SK-N-SH treated with all-trans-retinoic acid at 6 μM for 48 hours (cell line): ENCODE data around the gene LIME1.

Experiments used
- ATAC-seq: fragments of 200-7000 bp; cut with Tn5 transposase; 3 replicates; pipeline ENCODE4 v1.9.1; 2020; ENCODE audit warnings: mild to moderate bottlenecking, moderate library complexity
- BACH2 ChIP-seq: fragments of 250-450 bp; sonication (Bioruptor Pico); IDR thresholded peaks from 2 replicates; pipeline ENCODE4 v1.9.0; 2021; ENCODE audit warnings: mild to moderate bottlenecking, borderline replicate concordance
- CSDC2 ChIP-seq: fragments of 250-450 bp; sonication (Bioruptor Pico); IDR thresholded peaks from 2 replicates; pipeline ENCODE4 v1.5.0; 2020; ENCODE audit warnings: mild to moderate bottlenecking, moderate library complexity
- ESRRG ChIP-seq: fragments of 250-450 bp; sonication (Bioruptor Pico); IDR thresholded peaks from 2 replicates; pipeline ENCODE4 v1.6.1; 2021; ENCODE audit warnings: mild to moderate bottlenecking
- GLIS3 ChIP-seq: fragments of 250-450 bp; sonication (Bioruptor Pico); IDR thresholded peaks from 2 replicates; pipeline ENCODE4 v1.5.0; 2020; ENCODE audit warnings: mild to moderate bottlenecking, moderate library complexity
- ISL1 ChIP-seq: fragments of 250-450 bp; sonication (Bioruptor Pico); IDR thresholded peaks from 2 replicates; pipeline ENCODE4 v2.1.2; 2022; ENCODE audit warnings: mild to moderate bottlenecking, moderate library complexity
- OSR1 ChIP-seq: fragments of 250-450 bp; sonication (Bioruptor Pico); IDR thresholded peaks from 2 replicates; pipeline ENCODE4 v1.8.0; 2022; ENCODE audit warnings: moderate library complexity, mild to moderate bottlenecking, inconsistent platforms
- PPARA ChIP-seq: fragments of 250-450 bp; sonication (Bioruptor Pico); IDR thresholded peaks from 2 replicates; pipeline ENCODE4 v1.5.0; 2020; ENCODE audit warnings: mild to moderate bottlenecking, borderline replicate concordance
- RARB ChIP-seq: fragments of 250-450 bp; sonication (Bioruptor Pico); IDR thresholded peaks from 2 replicates; pipeline ENCODE4 v1.8.0; 2021; ENCODE audit warnings: mild to moderate bottlenecking, moderate library complexity
- SNAI2 ChIP-seq: fragments of 250-450 bp; sonication (Bioruptor Pico); IDR thresholded peaks from 2 replicates; pipeline ENCODE4 v1.5.0; 2020; ENCODE audit warnings: mild to moderate bottlenecking, moderate library complexity
- TCF4 ChIP-seq: fragments of 250-450 bp; sonication (Bioruptor Pico); IDR thresholded peaks from 2 replicates; pipeline ENCODE4 v1.8.0; 2021; ENCODE audit warnings: mild to moderate bottlenecking, moderate library complexity, borderline replicate concordance
- TOX ChIP-seq: fragments of 250-450 bp; sonication (Bioruptor Pico); IDR thresholded peaks from 2 replicates; pipeline ENCODE4 v1.8.0; 2021; ENCODE audit warnings: mild to moderate bottlenecking, moderate library complexity, borderline replicate concordance
- ZC3H10 ChIP-seq: fragments of 250-450 bp; sonication (Bioruptor Pico); IDR thresholded peaks from 2 replicates; pipeline ENCODE4 v1.5.1; 2021; ENCODE audit warnings: mild to moderate bottlenecking, moderate library complexity
- ZFP3 ChIP-seq: fragments of 250-450 bp; sonication (Bioruptor Pico); IDR thresholded peaks from 2 replicates; pipeline ENCODE4 v1.5.0; 2020; ENCODE audit warnings: mild to moderate bottlenecking, moderate library complexity
- ZFP30 ChIP-seq: fragments of 450-650 bp; formaldehyde crosslinking; IDR thresholded peaks from 2 replicates; pipeline ENCODE4 v1.5.0; 2022; ENCODE audit warnings: mild to moderate bottlenecking, moderate library complexity
- ZNF565 ChIP-seq: fragments of 450-650 bp; formaldehyde crosslinking; conservative IDR thresholded peaks from 2 replicates; pipeline ENCODE4 v1.5.0; 2020; ENCODE audit warnings: low read depth, mild to moderate bottlenecking, moderate library complexity
- ZNF70 ChIP-seq: fragments of 450-650 bp; formaldehyde crosslinking; IDR thresholded peaks from 2 replicates; pipeline ENCODE4 v1.5.0; 2020; ENCODE audit warnings: mild to moderate bottlenecking, moderate library complexity
- ZNF8 ChIP-seq: fragments of 450-650 bp; formaldehyde crosslinking; IDR thresholded peaks from 2 replicates; pipeline ENCODE4 v1.5.0; 2020; ENCODE audit warnings: mild to moderate bottlenecking, moderate library complexity
- TF ChIP-seq, protein P1 (sequence below): fragments of 250-450 bp; sonication (Bioruptor Pico); IDR thresholded peaks from 2 replicates; pipeline ENCODE4 v1.8.0; 2021; ENCODE audit warnings: low read depth, mild to moderate bottlenecking, moderate library complexity, borderline replicate concordance
- TF ChIP-seq, protein P2 (sequence below): fragments of 250-450 bp; sonication (Bioruptor Pico); IDR thresholded peaks from 2 replicates; pipeline ENCODE4 v1.5.1; 2020; ENCODE audit warnings: low read depth, mild to moderate bottlenecking, moderate library complexity
- TF ChIP-seq, protein P3 (sequence below): fragments of 250-450 bp; sonication (Bioruptor Pico); IDR thresholded peaks from 2 replicates; pipeline ENCODE4 v1.5.0; 2020; ENCODE audit warnings: mild to moderate bottlenecking, moderate library complexity
- TF ChIP-seq, protein P4 (sequence below): fragments of 250-450 bp; sonication (Bioruptor Pico); IDR thresholded peaks from 2 replicates; pipeline ENCODE4 v1.8.0; 2020; ENCODE audit warnings: mild to moderate bottlenecking, moderate library complexity, borderline replicate concordance
- TF ChIP-seq, protein P5 (sequence below): fragments of 250-450 bp; sonication (Bioruptor Pico); IDR thresholded peaks from 2 replicates; pipeline ENCODE4 v1.5.1; 2021; ENCODE audit warnings: mild to moderate bottlenecking, moderate library complexity

The LIME1 gene

DNA sequence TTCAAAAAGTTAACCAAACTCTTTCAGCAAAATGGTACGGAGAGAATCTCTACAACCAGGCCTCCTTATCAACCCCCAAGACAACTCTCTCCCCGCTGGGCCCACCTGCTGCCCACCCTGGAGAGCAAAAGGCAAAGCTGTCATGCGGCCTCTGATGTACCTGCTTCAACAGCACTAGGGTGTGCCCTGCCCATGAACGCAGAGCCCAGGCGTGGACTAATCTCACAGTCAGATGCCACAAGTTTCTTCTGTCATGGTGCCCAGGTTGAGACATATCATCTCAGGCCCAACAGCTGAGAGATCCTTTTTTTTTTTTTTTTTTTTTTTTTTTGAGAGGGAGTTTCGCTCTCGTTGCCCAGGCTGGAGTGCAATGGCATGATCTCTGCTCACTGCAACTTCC is 29.4 kb downstream of the LIME1 start:
- no peak for ATAC-seq
- TF ChIP-seq, protein P1, sequence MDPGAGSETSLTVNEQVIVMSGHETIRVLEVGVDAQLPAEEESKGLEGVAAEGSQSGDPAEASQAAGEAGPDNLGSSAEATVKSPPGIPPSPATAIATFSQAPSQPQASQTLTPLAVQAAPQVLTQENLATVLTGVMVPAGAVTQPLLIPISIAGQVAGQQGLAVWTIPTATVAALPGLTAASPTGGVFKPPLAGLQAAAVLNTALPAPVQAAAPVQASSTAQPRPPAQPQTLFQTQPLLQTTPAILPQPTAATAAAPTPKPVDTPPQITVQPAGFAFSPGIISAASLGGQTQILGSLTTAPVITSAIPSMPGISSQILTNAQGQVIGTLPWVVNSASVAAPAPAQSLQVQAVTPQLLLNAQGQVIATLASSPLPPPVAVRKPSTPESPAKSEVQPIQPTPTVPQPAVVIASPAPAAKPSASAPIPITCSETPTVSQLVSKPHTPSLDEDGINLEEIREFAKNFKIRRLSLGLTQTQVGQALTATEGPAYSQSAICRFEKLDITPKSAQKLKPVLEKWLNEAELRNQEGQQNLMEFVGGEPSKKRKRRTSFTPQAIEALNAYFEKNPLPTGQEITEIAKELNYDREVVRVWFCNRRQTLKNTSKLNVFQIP (CRISPR knock-in tag): no peak
- TF ChIP-seq RARB (CRISPR knock-in tag) (no peak), CSDC2 (CRISPR knock-in tag) (no peak), ZFP3 (no peak), ZNF70 (CRISPR knock-in tag) (no peak), ZFP30 (CRISPR knock-in tag) (no peak), ZNF8 (CRISPR knock-in tag) (no peak), ZNF565 (no peak), GLIS3 (no peak), ESRRG (CRISPR knock-in tag) (no peak), ISL1 (CRISPR knock-in tag) (no peak), TCF4 (CRISPR knock-in tag) (no peak), SNAI2 (CRISPR knock-in tag) (no peak), ZC3H10 (CRISPR knock-in tag) (no peak), TOX (CRISPR knock-in tag) (no peak), PPARA (CRISPR knock-in tag) (no peak), BACH2 (CRISPR knock-in tag) (no peak), OSR1 (CRISPR knock-in tag) (no peak)
- TF ChIP-seq, protein P2, sequence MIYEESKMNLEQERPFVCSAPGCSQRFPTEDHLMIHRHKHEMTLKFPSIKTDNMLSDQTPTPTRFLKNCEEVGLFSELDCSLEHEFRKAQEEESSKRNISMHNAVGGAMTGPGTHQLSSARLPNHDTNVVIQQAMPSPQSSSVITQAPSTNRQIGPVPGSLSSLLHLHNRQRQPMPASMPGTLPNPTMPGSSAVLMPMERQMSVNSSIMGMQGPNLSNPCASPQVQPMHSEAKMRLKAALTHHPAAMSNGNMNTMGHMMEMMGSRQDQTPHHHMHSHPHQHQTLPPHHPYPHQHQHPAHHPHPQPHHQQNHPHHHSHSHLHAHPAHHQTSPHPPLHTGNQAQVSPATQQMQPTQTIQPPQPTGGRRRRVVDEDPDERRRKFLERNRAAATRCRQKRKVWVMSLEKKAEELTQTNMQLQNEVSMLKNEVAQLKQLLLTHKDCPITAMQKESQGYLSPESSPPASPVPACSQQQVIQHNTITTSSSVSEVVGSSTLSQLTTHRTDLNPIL (CRISPR knock-in tag): no peak
- TF ChIP-seq, protein P3, sequence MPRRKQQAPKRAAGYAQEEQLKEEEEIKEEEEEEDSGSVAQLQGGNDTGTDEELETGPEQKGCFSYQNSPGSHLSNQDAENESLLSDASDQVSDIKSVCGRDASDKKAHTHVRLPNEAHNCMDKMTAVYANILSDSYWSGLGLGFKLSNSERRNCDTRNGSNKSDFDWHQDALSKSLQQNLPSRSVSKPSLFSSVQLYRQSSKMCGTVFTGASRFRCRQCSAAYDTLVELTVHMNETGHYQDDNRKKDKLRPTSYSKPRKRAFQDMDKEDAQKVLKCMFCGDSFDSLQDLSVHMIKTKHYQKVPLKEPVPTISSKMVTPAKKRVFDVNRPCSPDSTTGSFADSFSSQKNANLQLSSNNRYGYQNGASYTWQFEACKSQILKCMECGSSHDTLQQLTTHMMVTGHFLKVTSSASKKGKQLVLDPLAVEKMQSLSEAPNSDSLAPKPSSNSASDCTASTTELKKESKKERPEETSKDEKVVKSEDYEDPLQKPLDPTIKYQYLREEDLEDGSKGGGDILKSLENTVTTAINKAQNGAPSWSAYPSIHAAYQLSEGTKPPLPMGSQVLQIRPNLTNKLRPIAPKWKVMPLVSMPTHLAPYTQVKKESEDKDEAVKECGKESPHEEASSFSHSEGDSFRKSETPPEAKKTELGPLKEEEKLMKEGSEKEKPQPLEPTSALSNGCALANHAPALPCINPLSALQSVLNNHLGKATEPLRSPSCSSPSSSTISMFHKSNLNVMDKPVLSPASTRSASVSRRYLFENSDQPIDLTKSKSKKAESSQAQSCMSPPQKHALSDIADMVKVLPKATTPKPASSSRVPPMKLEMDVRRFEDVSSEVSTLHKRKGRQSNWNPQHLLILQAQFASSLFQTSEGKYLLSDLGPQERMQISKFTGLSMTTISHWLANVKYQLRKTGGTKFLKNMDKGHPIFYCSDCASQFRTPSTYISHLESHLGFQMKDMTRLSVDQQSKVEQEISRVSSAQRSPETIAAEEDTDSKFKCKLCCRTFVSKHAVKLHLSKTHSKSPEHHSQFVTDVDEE (CRISPR knock-in tag): no peak

DNA sequence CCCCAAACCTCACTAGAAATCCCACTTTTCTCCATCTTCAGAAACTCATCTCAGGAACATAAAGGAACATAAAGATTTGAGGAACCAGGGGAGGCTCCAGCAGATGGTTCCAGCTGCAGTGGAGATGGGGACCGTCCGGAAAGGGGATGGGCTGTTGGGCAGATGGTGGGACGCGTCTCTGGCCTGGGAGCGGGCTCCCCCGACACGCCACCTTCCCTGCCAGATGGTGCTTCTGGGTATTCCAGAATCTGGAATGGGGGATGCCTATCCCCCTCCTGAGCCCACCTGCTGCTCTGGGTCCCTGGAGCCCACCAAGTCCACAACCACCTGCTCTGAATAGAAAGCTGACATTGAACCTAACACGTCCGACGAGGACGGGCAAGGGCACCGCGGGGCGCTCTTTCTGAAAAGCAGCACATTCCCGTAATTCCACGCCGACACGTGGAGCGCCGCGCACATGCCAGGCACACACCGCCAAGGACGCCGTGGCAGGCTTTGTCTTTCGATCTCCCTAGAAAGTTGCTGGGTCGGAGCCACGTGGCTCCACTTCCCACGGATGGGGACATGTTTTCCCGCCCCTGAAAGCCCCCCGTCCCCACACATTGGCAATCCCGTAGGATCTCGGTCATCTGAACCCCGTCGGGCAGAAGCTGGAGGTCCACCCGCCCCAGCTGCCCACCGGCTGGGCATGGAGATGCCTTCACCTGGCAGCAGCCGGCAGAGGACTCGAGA is 30.4 kb downstream of the LIME1 start:
- TF ChIP-seq BACH2 (CRISPR knock-in tag) (no peak), ZNF8 (CRISPR knock-in tag) (no peak), ZC3H10 (CRISPR knock-in tag) (no peak), CSDC2 (CRISPR knock-in tag) (no peak), ZFP3 (no peak), ESRRG (CRISPR knock-in tag) (no peak), ISL1 (CRISPR knock-in tag) (no peak), ZNF565 (no peak)
- TF ChIP-seq, protein P2 (CRISPR knock-in tag): no peak
- TF ChIP-seq, protein P4, sequence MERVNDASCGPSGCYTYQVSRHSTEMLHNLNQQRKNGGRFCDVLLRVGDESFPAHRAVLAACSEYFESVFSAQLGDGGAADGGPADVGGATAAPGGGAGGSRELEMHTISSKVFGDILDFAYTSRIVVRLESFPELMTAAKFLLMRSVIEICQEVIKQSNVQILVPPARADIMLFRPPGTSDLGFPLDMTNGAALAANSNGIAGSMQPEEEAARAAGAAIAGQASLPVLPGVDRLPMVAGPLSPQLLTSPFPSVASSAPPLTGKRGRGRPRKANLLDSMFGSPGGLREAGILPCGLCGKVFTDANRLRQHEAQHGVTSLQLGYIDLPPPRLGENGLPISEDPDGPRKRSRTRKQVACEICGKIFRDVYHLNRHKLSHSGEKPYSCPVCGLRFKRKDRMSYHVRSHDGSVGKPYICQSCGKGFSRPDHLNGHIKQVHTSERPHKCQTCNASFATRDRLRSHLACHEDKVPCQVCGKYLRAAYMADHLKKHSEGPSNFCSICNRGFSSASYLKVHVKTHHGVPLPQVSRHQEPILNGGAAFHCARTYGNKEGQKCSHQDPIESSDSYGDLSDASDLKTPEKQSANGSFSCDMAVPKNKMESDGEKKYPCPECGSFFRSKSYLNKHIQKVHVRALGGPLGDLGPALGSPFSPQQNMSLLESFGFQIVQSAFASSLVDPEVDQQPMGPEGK (CRISPR knock-in tag): no peak
- TF ChIP-seq, protein P5, sequence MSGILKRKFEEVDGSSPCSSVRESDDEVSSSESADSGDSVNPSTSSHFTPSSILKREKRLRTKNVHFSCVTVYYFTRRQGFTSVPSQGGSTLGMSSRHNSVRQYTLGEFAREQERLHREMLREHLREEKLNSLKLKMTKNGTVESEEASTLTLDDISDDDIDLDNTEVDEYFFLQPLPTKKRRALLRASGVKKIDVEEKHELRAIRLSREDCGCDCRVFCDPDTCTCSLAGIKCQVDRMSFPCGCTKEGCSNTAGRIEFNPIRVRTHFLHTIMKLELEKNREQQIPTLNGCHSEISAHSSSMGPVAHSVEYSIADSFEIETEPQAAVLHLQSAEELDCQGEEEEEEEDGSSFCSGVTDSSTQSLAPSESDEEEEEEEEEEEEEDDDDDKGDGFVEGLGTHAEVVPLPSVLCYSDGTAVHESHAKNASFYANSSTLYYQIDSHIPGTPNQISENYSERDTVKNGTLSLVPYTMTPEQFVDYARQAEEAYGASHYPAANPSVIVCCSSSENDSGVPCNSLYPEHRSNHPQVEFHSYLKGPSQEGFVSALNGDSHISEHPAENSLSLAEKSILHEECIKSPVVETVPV (CRISPR knock-in tag): no peak
- no peak for ATAC-seq
